ENCODE data around the gene ZNF236. TPM values are rescaled to one million over a fixed set of nuclear protein-coding genes. Genes with fewer than 3 reads are reported as not detected.

Gene ZNF236
- total RNA-seq, 1 donor from 2014 or later = 20.4 TPM

DNA sequence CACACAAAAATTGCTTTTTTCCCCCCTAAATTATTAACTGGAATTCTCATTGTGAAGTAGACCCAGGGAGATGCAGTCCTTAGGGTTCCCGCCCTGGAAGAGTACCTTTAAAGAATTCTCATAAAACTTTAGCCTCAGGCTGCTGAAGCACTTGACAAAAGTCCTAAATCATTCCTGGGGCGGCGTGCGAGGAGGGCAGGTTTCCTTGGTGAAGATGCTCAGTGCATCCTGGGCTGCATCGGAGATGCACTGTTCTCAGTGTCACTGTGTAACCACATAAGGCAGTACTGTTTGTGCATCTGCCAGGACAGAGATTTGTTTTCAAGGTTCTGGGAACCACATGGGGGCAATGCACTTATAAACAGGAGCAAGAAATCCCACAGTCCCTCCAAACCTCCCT, 62.6 kb downstream of the ZNF236 start:
- TF ChIP-seq, protein P1, sequence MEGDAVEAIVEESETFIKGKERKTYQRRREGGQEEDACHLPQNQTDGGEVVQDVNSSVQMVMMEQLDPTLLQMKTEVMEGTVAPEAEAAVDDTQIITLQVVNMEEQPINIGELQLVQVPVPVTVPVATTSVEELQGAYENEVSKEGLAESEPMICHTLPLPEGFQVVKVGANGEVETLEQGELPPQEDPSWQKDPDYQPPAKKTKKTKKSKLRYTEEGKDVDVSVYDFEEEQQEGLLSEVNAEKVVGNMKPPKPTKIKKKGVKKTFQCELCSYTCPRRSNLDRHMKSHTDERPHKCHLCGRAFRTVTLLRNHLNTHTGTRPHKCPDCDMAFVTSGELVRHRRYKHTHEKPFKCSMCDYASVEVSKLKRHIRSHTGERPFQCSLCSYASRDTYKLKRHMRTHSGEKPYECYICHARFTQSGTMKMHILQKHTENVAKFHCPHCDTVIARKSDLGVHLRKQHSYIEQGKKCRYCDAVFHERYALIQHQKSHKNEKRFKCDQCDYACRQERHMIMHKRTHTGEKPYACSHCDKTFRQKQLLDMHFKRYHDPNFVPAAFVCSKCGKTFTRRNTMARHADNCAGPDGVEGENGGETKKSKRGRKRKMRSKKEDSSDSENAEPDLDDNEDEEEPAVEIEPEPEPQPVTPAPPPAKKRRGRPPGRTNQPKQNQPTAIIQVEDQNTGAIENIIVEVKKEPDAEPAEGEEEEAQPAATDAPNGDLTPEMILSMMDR (IDR thresholded peaks at IDR 0.05) = no peak
- Mint-ChIP-seq H3K9me3 (ENCODE audit: unreplicated experiment) (no peaks in the 10 kb centered on the region), H3K4me3 (ENCODE audit: unreplicated experiment) (no peak overlapping the region), H3K27ac (ENCODE audit: unreplicated experiment) (no peak overlapping the region), H3K27me3 (ENCODE audit: unreplicated experiment) (no peaks in the 10 kb centered on the region), H3K36me3 (ENCODE audit: unreplicated experiment) (peaks cover 53% of the 10 kb centered on the region), H3K4me1 (ENCODE audit: unreplicated experiment) (no peaks in the 10 kb centered on the region)
- DNase-seq (ENCODE audit: extremely low spot score, unreplicated experiment) = no peak

DNA sequence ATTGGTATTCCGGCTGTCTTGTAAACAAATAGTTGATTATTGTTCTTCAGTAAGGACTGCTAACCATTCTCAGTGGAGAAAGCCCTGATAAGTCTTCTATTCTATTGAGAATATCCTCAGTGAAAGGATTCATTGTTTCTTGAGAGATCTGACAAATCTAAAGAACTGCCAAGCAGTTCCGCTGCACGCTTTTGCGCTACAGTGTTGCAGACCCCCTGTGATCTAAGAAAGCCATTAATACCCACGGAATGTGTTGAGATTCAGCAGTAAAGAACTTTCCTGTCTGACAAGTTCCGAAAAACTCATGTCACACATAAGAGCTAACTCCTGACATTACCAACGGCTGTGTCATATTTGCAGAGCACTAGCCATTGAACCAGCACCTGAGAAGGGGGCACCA, 63.8 kb downstream of the ZNF236 start:
- no peaks in the 10 kb centered on the region for H3K9me3 Mint-ChIP-seq (ENCODE audit: unreplicated experiment)
- TF ChIP-seq, protein P1 (IDR thresholded peaks at IDR 0.05) = no peak
- no peak overlapping the region for H3K4me3 Mint-ChIP-seq (ENCODE audit: unreplicated experiment)
- no peaks in the 10 kb centered on the region for H3K27me3 Mint-ChIP-seq (ENCODE audit: unreplicated experiment)
- H3K27ac Mint-ChIP-seq (ENCODE audit: unreplicated experiment) = no peak overlapping the region
- no peak for DNase-seq (ENCODE audit: extremely low spot score, unreplicated experiment)
- no peaks in the 10 kb centered on the region for H3K4me1 Mint-ChIP-seq (ENCODE audit: unreplicated experiment)
- H3K36me3 Mint-ChIP-seq (ENCODE audit: unreplicated experiment) = peaks cover 50% of the 10 kb centered on the region

DNA sequence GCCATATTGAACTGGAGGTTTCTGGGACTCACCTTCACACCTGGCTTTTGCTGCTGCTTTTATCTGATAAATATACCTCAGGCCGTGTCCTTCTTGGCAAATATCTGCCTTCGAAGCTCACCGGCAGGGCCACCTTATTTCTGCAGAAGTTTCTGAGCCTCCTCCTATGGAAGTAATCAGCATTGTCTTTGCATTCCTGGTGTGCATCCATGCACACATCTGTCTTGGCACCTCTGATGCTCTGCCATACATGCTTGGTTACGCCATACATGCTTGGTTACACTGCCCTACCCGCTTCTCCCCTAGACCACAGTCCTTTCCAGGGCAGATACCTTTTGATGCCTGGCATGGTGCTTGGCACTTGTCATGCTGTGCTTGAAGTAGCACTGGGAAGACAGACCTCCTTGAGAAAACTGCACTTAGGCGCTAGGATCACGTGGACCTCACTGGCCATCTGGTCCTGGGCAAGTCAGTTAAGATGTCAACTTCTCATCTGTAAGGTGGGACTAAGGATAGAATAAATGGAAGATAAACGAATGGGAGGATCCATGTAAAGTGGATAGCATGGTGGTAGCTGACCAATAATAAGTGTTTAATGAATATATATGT, 66.8 kb downstream of the ZNF236 start:
- no peaks in the 10 kb centered on the region for H3K27me3 Mint-ChIP-seq (ENCODE audit: unreplicated experiment)
- no peak overlapping the region for H3K4me3 Mint-ChIP-seq (ENCODE audit: unreplicated experiment)
- H3K36me3 Mint-ChIP-seq (ENCODE audit: unreplicated experiment) = peaks cover 43% of the 10 kb centered on the region
- no peak overlapping the region for H3K27ac Mint-ChIP-seq (ENCODE audit: unreplicated experiment)
- H3K4me1 Mint-ChIP-seq (ENCODE audit: unreplicated experiment) = no peaks in the 10 kb centered on the region
- DNase-seq (ENCODE audit: extremely low spot score, unreplicated experiment) = no peak
- TF ChIP-seq, protein P1 (IDR thresholded peaks at IDR 0.05) = no peak
- H3K9me3 Mint-ChIP-seq (ENCODE audit: unreplicated experiment) = no peaks in the 10 kb centered on the region

DNA sequence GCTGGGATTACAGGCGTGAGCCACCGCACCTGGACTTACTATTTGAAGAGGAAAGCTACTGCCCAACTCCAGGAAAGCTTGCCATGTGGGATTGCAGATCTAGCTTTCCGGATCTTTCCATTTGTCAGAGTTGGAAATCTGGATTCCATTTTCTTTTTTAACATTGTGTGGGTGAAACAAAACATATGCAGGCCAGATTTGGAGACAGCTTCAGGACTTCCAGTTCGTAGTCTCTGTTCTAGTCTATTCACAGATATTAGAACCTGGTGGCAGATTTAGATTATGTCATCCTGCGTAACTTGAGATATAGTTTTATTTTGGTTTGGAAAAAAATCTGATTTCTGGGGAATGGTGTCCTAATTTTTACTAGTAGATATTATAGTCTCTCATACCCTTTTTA, 70.5 kb downstream of the ZNF236 start:
- Mint-ChIP-seq H3K27ac (ENCODE audit: unreplicated experiment) (no peak overlapping the region), H3K27me3 (ENCODE audit: unreplicated experiment) (no peaks in the 10 kb centered on the region), H3K4me3 (ENCODE audit: unreplicated experiment) (no peak overlapping the region), H3K4me1 (ENCODE audit: unreplicated experiment) (no peaks in the 10 kb centered on the region), H3K36me3 (ENCODE audit: unreplicated experiment) (peaks cover 47% of the 10 kb centered on the region), H3K9me3 (ENCODE audit: unreplicated experiment) (no peaks in the 10 kb centered on the region)
- TF ChIP-seq, protein P1 (IDR thresholded peaks at IDR 0.05) = no peak
- no peak for DNase-seq (ENCODE audit: extremely low spot score, unreplicated experiment)

DNA sequence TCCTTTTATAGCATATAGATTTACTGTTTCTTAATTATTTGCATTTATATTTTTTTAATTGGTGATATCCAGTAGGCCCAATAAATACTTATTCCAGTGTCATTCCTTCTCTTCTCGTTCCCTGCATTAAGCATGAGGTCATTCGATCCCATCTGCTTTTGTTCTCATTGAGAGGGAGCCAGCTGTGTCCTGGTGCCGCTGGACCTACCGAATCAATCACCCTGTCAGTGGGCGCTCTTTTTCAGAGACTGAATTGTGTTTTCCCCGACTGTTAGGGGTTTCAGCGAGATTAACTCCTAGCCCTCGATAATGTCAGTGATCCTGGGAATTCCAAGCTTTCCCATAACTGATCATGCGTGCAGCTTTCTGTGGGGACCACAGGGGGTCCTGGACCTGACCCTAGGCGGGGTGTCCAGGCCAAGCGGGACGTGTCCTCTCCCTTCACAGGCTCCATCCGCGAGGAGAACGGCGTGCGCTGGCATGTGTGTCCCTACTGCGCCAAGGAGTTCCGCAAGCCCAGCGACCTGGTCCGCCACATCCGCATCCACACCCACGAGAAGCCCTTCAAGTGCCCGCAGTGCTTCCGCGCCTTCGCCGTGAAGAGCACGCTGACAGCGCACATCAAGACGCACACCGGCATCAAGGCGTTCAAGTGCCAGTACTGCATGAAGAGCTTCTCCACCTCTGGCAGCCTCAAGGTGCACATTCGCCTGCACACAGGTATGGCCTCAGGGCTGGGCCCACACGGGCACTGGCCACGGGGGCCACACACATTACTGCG, 72.4 kb downstream of the ZNF236 start:
- DNase-seq (ENCODE audit: extremely low spot score, unreplicated experiment) = no peak
- TF ChIP-seq, protein P1 (IDR thresholded peaks at IDR 0.05) = no peak
- Mint-ChIP-seq H3K4me1 (ENCODE audit: unreplicated experiment) (no peaks in the 10 kb centered on the region), H3K27ac (ENCODE audit: unreplicated experiment) (no peak overlapping the region), H3K27me3 (ENCODE audit: unreplicated experiment) (no peaks in the 10 kb centered on the region), H3K36me3 (ENCODE audit: unreplicated experiment) (peaks cover 57% of the 10 kb centered on the region), H3K9me3 (ENCODE audit: unreplicated experiment) (peaks cover 6% of the 10 kb centered on the region), H3K4me3 (ENCODE audit: unreplicated experiment) (no peak overlapping the region)
